Smooth muscle cell (in vitro differentiated cells): ENCODE results near the gene SEC23B. TPM values are rescaled to one million over a fixed set of nuclear protein-coding genes. Genes with fewer than 3 reads are reported as not detected.

ENCODE experiments used
- DNase-seq: peaks from one replicate; lab custom pipeline; 2025; ENCODE audit not compliant: unreplicated experiment; lab: John Stamatoyannopoulos, UW
- H2AFZ ChIP-seq: fragments of 200-600 bp; sonication (generic); 2 replicates; pipeline ENCODE4 v1.6.0; 2016; ENCODE audit warnings: antibody characterized with exemption, low read depth, mild to moderate bottlenecking
- H3F3A ChIP-seq: fragments of 200-600 bp; sonication (generic); 2 replicates; pipeline ENCODE4 v1.6.0; 2017; ENCODE audit warnings: antibody characterized with exemption, low read depth
- H3K27ac ChIP-seq: fragments of 200-600 bp; sonication (generic); 2 replicates; pipeline ENCODE4 v1.5.1; 2016; ENCODE audit warnings: low read depth, mild to moderate bottlenecking
- H3K27me3 ChIP-seq: fragments of 200-600 bp; sonication (generic); 2 replicates; pipeline ENCODE4 v1.6.1; 2016; ENCODE audit warnings: low read depth, mild to moderate bottlenecking
- H3K36me3 ChIP-seq: fragments of 200-600 bp; sonication (generic); 2 replicates; pipeline ENCODE4 v1.5.1; 2016; ENCODE audit warnings: low read depth
- H3K4me1 ChIP-seq: fragments of 200-600 bp; sonication (generic); 2 replicates; pipeline ENCODE4 v1.5.1; 2016; ENCODE audit warnings: low read depth
- H3K4me2 ChIP-seq: fragments of 200-600 bp; sonication (generic); 2 replicates; pipeline ENCODE4 v1.6.0; 2016; ENCODE audit warnings: mild to moderate bottlenecking
- H3K4me3 ChIP-seq: fragments of 200-600 bp; sonication (generic); 2 replicates; pipeline ENCODE4 v1.5.1; 2016; ENCODE audit warnings: mild to moderate bottlenecking
- H3K79me2 ChIP-seq: fragments of 200-600 bp; sonication (generic); 2 replicates; pipeline ENCODE4 v1.6.0; 2016; ENCODE audit warnings: low read depth, mild to moderate bottlenecking
- H3K9ac ChIP-seq: fragments of 200-600 bp; sonication (generic); 2 replicates; pipeline ENCODE4 v1.6.0; 2016; ENCODE audit warnings: low read depth
- H3K9me3 ChIP-seq: fragments of 200-600 bp; sonication (generic); replicated peaks from 2 replicates; pipeline ENCODE4 v1.5.1; 2016; ENCODE audit warnings: low read depth
- H4K20me1 ChIP-seq: fragments of 200-600 bp; sonication (generic); 2 replicates; pipeline ENCODE4 v1.6.0; 2016; ENCODE audit warnings: low read depth
- WGBS: methylation state at CpG from one replicate; pipeline ENCODE4 v1.1.7; 2016; ENCODE audit warnings: low lambda C conversion rate; 5-methylcytosine and 5-hydroxymethylcytosine counted together
- polyA plus RNA-seq: library from polyadenylated mRNA; unstranded; fragments of >200 nt; fragmentation: Nextera tagmentation; extraction: Ambion mirVana; gene quantifications from 2 replicates; pipeline ENCODE4 v1.2.1, GENCODE V29; 2016
- total RNA-seq: library from RNA; depleted of rRNA; stranded (reverse); fragments of >200 nt; gene quantifications from 2 replicates; pipeline ENCODE4 v1.2.3, GENCODE V29; 2014
- TF ChIP-seq, protein P1 (sequence below): fragments of 200-600 bp; sonication (generic); IDR thresholded peaks from 2 replicates; pipeline ENCODE4 v1.5.1; 2017; ENCODE audit warnings: borderline replicate concordance, mild to moderate bottlenecking, antibody characterized with exemption; ENCODE audit not compliant: insufficient read depth, poor library complexity, severe bottlenecking

Gene SEC23B
- total and polyA plus RNA-seq, 2 experiments from 2014 or later: 53.9 to 55.6 TPM

DNA sequence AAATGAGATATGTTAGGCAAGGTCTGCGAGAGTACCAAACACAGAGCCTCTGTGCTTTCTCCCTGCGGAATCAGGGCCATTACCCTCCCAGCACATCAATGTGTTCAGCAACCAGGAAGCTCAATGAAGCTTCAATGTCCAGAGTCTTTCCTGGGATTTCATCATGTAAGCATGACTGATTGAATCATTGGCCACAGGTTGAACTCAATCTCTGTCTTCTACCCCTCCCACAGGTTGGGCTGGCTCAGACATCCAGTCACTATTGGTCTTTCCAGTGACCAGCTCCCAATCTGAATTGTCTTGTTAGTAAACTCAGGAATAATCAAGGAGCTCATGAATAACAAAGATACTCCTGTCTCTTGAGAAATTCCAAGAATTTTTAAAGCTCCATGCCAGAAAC, 77.4 kb downstream of the SEC23B start:
- Histone ChIP-seq H3K9ac (no peak overlapping the region), H3K27ac (no peak overlapping the region)
- WGBS: 96% methylated on average over 2 of the region's 2 CpGs

DNA sequence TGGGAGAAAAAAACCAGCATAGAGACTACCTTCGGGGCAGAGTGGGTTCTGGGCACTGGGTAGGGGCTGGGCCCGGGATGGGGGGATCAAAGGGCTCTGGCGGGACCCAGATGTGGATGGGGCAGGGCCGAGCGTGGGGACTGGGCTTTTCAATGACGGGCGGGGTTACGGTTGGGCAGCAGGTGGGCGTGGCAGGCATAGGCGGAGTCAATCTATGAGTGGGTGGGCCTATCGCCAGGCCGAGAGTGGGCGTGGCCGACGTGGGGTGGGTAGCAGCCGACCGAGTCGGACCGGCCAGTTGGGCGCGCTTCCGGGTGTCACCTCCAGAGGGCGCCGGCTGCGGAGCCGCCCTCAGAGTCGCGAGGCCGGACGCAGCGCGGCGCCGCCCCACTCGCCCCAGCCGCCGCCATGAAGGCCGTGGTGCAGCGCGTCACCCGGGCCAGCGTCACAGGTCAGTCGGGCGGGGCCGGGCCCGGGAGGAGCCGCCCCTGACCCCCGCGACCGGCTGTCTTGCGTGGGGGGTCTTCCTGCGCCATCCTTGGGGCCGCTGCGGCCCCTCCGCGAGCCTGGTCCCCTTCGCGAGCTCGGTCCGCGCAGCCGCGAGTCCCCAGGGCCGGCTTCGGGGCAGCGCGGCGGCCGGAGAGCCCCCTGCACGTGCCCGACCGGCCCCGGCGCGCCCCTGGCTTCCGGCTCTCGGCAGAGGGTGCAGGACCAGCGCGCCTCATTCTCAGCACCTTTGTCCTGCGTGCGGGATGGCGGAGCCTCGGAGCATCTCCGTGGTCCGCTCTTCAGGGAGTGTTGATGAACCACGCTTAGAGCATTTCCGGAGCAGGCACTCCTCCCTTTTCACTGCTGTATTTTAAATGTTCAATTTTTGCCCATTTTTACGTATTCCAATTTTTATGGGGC, 80.2 kb downstream of the SEC23B start, which contains the start of gene DTD1:
DTD1 (plus strand) TSS at position 390 of the 909 bp plus-strand sequence; CDS start at position 409, 19 bp downstream.
- H3F3A ChIP-seq: peaks cover 3% of the 10 kb centered on the region
- H2AFZ ChIP-seq: peak within 1 kb of the TSS; percentile 84
- under 1% methylated on average over 56 of the region's 88 CpGs for WGBS
- peak within 1 kb of the TSS; percentile 34 for H3K9ac ChIP-seq
- TF ChIP-seq, protein P1, sequence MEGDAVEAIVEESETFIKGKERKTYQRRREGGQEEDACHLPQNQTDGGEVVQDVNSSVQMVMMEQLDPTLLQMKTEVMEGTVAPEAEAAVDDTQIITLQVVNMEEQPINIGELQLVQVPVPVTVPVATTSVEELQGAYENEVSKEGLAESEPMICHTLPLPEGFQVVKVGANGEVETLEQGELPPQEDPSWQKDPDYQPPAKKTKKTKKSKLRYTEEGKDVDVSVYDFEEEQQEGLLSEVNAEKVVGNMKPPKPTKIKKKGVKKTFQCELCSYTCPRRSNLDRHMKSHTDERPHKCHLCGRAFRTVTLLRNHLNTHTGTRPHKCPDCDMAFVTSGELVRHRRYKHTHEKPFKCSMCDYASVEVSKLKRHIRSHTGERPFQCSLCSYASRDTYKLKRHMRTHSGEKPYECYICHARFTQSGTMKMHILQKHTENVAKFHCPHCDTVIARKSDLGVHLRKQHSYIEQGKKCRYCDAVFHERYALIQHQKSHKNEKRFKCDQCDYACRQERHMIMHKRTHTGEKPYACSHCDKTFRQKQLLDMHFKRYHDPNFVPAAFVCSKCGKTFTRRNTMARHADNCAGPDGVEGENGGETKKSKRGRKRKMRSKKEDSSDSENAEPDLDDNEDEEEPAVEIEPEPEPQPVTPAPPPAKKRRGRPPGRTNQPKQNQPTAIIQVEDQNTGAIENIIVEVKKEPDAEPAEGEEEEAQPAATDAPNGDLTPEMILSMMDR: peak; percentile 69
- H3K4me2 ChIP-seq: peak within 1 kb of the TSS; percentile 83
- DNase-seq: peak; percentile 17
- peaks cover 3% of the 10 kb centered on the region for H3K4me1 ChIP-seq
- no peaks in the 10 kb centered on the region for H4K20me1 ChIP-seq
- H3K79me2 ChIP-seq: no peaks in the 10 kb centered on the region
- no peak within 1 kb of the TSS for H3K27ac ChIP-seq
- no peaks in the 10 kb centered on the region for H3K36me3 ChIP-seq
- H3K4me3 ChIP-seq: peak within 1 kb of the TSS; percentile 74
- no peaks in the 10 kb centered on the region for H3K27me3 ChIP-seq
- H3K9me3 ChIP-seq: no peaks in the 10 kb centered on the region

More for the DNA sequence above, 77.4 kb downstream of the SEC23B start:
- Histone ChIP-seq H3K4me2 (no peak overlapping the region), H3K4me3 (no peak overlapping the region), H3K27me3 (no peaks in the 10 kb centered on the region), H2AFZ (no peak overlapping the region), H3K4me1 (peaks cover 3% of the 10 kb centered on the region), H4K20me1 (no peaks in the 10 kb centered on the region), H3F3A (peaks cover 3% of the 10 kb centered on the region), H3K9me3 (no peaks in the 10 kb centered on the region), H3K79me2 (no peaks in the 10 kb centered on the region), H3K36me3 (no peaks in the 10 kb centered on the region)
- TF ChIP-seq, protein P1: no peak
- DNase-seq: no peak

GRCh38 chr20:18588574-18588933, 80.8 kb downstream of the SEC23B start:
- H3F3A ChIP-seq: peaks cover 3% of the 10 kb centered on the region
- no peaks in the 10 kb centered on the region for H3K79me2 ChIP-seq
- H3K9me3 ChIP-seq: no peaks in the 10 kb centered on the region
- no peak overlapping the region for H3K27ac ChIP-seq
- no peaks in the 10 kb centered on the region for H4K20me1 ChIP-seq
- TF ChIP-seq, protein P1: no peak
- H3K4me2 ChIP-seq: peak overlapping the region; percentile 83
- peak overlapping the region; percentile 74 for H3K4me3 ChIP-seq
- no peaks in the 10 kb centered on the region for H3K27me3 ChIP-seq
- no peak for DNase-seq
- H2AFZ ChIP-seq: peak overlapping the region; percentile 84
- H3K36me3 ChIP-seq: no peaks in the 10 kb centered on the region
- H3K4me1 ChIP-seq: peaks cover 3% of the 10 kb centered on the region
- H3K9ac ChIP-seq: peak overlapping the region; percentile 34
- 7% methylated on average over 18 of the region's 18 CpGs for WGBS
